NCI-H2196 treated with DMSO at 0.1 percent for 48 hours (cell line): ENCODE measurements around the gene ZDHHC18.
A peak's percentile ranks its signal among the peaks of the same experiment; 100 is the strongest.

ENCODE experiments used
- DNase-seq: peaks from one replicate; lab custom pipeline; 2025; ENCODE audit not compliant: unreplicated experiment; lab: John Stamatoyannopoulos, UW

ZDHHC18 gene

DNA sequence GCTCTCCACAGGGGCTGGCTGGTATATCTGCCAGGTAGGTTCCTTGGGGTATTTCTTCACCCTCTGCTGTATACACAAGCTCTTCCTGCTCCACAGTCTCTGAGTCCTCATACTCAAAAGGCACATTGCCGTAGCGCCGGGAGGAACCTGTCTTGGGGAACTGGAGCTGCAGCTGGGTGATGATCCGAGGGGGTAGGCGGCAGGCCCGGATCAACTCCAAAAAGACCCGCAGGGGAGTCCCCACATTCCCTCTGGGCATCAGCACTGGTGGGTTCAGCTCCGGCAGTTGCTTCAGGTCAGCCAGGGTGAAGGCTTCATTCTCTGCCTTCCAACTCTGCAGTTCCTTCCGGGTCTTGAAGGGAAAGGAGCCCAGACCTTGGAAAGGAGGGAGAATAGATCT, 70.9 kb downstream of the ZDHHC18 start:
- no peak for DNase-seq

DNA sequence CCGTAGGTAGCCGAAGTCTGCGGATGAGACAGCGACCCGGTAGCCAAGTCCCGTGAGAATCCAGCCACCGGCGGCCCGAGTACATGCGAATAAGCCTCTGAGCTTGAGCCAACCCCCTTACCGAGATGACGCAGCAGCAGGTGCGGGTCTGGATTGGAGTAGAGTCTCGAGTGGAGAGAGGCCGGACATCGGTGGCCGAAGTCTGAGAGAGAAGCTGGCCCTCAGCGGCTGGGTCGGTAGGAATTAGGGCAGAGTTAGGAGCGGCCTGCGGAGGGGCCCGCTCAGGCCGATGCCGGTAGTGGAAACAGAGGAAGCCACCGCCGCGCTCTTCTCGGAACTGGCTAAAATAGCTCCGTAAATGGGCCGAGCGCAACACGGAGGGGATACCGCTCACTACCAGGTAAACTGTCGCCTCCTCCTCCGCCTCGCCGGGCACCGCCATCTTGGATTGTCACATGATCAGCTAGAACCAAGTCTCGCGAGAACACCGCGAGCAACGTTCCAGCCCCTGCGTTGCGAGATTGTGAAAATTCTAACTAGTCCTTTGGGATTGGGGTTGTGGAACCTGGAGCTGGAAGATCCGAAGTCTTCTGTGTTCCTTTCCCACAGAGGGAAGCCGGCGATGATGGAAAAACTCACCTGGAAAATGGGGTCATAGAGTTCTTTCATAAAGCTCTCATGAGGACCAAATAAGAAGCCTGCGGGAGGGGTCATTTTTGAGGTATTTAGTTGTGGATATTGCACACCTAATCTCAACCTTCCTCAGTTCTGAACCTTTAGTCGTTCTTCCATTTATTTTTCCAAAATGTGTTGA, 73.7 kb downstream of the ZDHHC18 start, which contains the start of gene GPATCH3:
GPATCH3 (minus strand) TSS at position 467 of the 814 bp plus-strand sequence; CDS start at position 442, 25 bp downstream.
- peak; percentile 75 for DNase-seq

DNA sequence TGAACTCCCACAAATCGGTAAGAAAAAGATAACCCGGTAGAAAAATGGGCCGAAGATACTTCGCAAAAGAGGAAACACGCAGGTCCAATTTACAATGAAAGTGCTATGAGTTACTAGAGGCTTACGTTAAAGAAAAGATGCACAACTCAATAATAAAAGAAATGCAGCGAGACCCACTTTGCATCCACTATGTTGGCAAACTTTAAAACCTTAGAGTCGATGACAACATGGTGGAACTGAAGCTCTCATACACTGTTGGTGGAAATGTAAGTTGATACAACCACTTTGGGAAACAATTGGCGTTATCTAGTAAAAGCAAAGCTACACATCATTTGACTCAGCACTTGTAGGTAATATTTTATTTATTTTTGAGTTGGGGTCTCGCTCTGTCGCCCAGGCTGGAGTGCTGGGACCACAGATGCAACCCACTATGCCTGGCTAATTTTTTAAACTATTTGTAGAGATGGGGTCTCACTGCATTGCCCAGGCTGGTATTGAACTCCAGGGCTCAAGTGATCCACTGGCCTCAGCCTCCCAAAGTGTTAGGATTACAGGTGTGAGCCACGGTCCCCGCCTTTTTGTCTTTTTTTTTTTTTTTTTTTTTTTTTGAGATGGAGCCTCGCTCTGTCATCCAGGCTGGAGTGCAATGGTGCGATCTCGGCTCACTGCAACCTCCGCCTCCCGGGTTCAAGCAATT, 74.5 kb downstream of the ZDHHC18 start:
- no peak for DNase-seq
